ENCODE data around the gene JAKMIP2. TPM values are rescaled to one million over a fixed set of nuclear protein-coding genes. Genes with fewer than 3 reads are reported as not detected.

Gene JAKMIP2
- total and polyA plus RNA-seq, 2 donors (not counting 3 experiments of a cell fraction or from before 2014, with no cell fraction given) = not detected

DNA sequence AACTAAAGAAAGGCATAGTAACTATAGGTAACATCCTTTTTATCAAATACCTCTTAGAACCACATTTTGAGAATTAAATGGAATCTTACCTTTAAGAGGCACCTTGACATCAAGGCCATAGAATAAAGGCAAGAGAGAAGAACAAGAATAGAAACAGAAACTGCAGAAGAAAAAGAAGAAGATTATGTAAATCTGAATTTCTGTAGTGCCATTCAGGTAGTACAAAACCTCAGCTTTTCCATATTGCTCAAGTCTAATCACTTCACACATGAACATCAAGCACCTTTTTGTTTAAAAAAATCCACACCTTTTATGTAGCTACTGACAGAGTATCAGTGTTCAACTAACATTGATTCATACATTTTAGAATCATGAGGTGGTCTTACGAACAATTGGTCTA, 180.9 kb downstream of the JAKMIP2 start:
- Histone ChIP-seq H3K9ac (replicated peaks; ENCODE audit: extremely low read depth, insufficient read depth, low read length) (no peak overlapping the region), H3K9me1 (replicated peaks; ENCODE audit: control insufficient read depth, extremely low read depth, insufficient read depth, low read length) (no peaks in the 10 kb centered on the region), H3K4me2 (ENCODE audit: insufficient read depth, low read length) (no peak overlapping the region), H3K4me1 (ENCODE audit: control insufficient read depth, extremely low read depth, insufficient read depth, low read length) (no peaks in the 10 kb centered on the region), H3K9me3 (replicated peaks; ENCODE audit: control insufficient read depth, insufficient read depth, low read length) (no peaks in the 10 kb centered on the region), H3K27ac (ENCODE audit: insufficient read depth, low read depth, low read length) (no peak overlapping the region), H3K79me2 (ENCODE audit: control insufficient read depth, insufficient read depth, low read length) (no peaks in the 10 kb centered on the region), H3K4me3 (replicated peaks in 1 of 3; ENCODE audit: insufficient read depth in 1 of 3, low read depth in 1 of 3, low read length in 3 of 3) (no peak overlapping the region), H4K20me1 (replicated peaks; ENCODE audit: control insufficient read depth, extremely low read depth, insufficient read depth, low read length) (no peaks in the 10 kb centered on the region), H3K36me3 (ENCODE audit: control insufficient read depth in 2 of 2, extremely low read depth in 1 of 2, insufficient read depth in 2 of 2, low read length in 2 of 2) (no peaks in the 10 kb centered on the region), H3K27me3 (ENCODE audit: control insufficient read depth in 2 of 2, insufficient read depth in 2 of 2, low read length in 2 of 2) (peaks cover 0 to 4% of the 10 kb centered on the region in 2 experiments), H2AFZ (ENCODE audit: low read depth, low read length) (no peak overlapping the region)
- FAIRE-seq (no peak), DNase-seq (ENCODE audit: low read depth, low spot score) (no peak)
- ChIA-PET CTCF (interaction anchor here (0.6 to 1.4 kb wide), 3 partner anchors 23 to 221 kb away, joined by 3 to 6 read pairs (median 3); no protein-coding TSS in a partner anchor), POLR2A (no interaction called here)
- dilution Hi-C loops (cut with MboI; ENCODE audit: extremely low pct_ligation_motif_present, low sequenced_read_pairs) (no loop called here), intact Hi-C loops (cut with micrococcal nuclease) (no loop called here)
- BruUV-seq (replicated peaks) = no TSS peak
- TF ChIP-seq POLR2AphosphoS5 (IDR thresholded peaks at IDR 0.05; ENCODE audit: insufficient read depth, low read depth, low read length) (no peak), JUN (IDR thresholded peaks at IDR 0.05; ENCODE audit: borderline replicate concordance, insufficient read depth, insufficient read length, low read depth) (no peak), GATA2 (IDR thresholded peaks at IDR 0.05; ENCODE audit: insufficient read depth, insufficient read length, low read depth, low read length) (no peak), POLR2A (IDR thresholded peaks at IDR 0.05; ENCODE audit: low read depth, low read length) (no peak), FOS (IDR thresholded peaks at IDR 0.05; ENCODE audit: borderline replicate concordance, insufficient read depth, low read length) (no peak), MYC (IDR thresholded peaks at IDR 0.05; ENCODE audit: low read depth, low read length) (no peak)
- TF ChIP-seq, protein P1, sequence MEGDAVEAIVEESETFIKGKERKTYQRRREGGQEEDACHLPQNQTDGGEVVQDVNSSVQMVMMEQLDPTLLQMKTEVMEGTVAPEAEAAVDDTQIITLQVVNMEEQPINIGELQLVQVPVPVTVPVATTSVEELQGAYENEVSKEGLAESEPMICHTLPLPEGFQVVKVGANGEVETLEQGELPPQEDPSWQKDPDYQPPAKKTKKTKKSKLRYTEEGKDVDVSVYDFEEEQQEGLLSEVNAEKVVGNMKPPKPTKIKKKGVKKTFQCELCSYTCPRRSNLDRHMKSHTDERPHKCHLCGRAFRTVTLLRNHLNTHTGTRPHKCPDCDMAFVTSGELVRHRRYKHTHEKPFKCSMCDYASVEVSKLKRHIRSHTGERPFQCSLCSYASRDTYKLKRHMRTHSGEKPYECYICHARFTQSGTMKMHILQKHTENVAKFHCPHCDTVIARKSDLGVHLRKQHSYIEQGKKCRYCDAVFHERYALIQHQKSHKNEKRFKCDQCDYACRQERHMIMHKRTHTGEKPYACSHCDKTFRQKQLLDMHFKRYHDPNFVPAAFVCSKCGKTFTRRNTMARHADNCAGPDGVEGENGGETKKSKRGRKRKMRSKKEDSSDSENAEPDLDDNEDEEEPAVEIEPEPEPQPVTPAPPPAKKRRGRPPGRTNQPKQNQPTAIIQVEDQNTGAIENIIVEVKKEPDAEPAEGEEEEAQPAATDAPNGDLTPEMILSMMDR (IDR thresholded peaks at IDR 0.05; ENCODE audit: extremely low read depth in 1 of 2, insufficient read depth in 1 of 2, low read depth in 1 of 2, low read length in 2 of 2) = no peak
- TF ChIP-seq, protein P2, sequence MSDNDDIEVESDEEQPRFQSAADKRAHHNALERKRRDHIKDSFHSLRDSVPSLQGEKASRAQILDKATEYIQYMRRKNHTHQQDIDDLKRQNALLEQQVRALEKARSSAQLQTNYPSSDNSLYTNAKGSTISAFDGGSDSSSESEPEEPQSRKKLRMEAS (IDR thresholded peaks at IDR 0.05; ENCODE audit: insufficient read depth, insufficient read length) = no peak
